Rectal smooth muscle tissue (tissue), 1 donor: ENCODE measurements around the gene DCBLD2.
"Not testable (repeated sequence)": the region's sequence is repeated elsewhere in the genome, so short reads cannot be mapped to it uniquely, and the experiment has no call there.

Experiments
- H3K27ac ChIP-seq: one replicate; pipeline ENCODE4 v1.7.0; 2013; ENCODE audit warnings: low read depth, low read length, inconsistent platforms
- H3K27me3 ChIP-seq: one replicate; pipeline ENCODE4 v1.7.0; 2013; ENCODE audit warnings: low read length; ENCODE audit not compliant: control insufficient read depth, insufficient read depth
- H3K36me3 ChIP-seq: one replicate; pipeline ENCODE4 v1.7.0; 2013; ENCODE audit warnings: low read length; ENCODE audit not compliant: control insufficient read depth, insufficient read depth
- H3K4me1 ChIP-seq: one replicate; pipeline ENCODE4 v1.7.0; 2013; ENCODE audit warnings: low read length; ENCODE audit not compliant: control insufficient read depth, insufficient read depth
- H3K4me3 ChIP-seq: one replicate; pipeline ENCODE4 v1.7.0; 2013; ENCODE audit warnings: low read length
- H3K9ac ChIP-seq: one replicate; pipeline ENCODE4 v1.7.0; 2013; ENCODE audit warnings: low read length

Gene DCBLD2

GRCh38 chr3:98885851-98886250 is 15.6 kb downstream of the DCBLD2 start:
- no peaks in the 10 kb centered on the region for H3K36me3 ChIP-seq
- H3K27ac ChIP-seq = no peak overlapping the region
- no peak overlapping the region for H3K4me3 ChIP-seq
- H3K27me3 ChIP-seq = no peaks in the 10 kb centered on the region
- H3K4me1 ChIP-seq = peaks cover 14% of the 10 kb centered on the region
- no peak overlapping the region for H3K9ac ChIP-seq

- Histone ChIP-seq H3K27ac (peak overlapping the region; percentile 36), H3K4me1 (peaks cover 12% of the 10 kb centered on the region), H3K36me3 (no peaks in the 10 kb centered on the region), H3K9ac (no peak overlapping the region), H3K4me3 (no peak overlapping the region), H3K27me3 (no peaks in the 10 kb centered on the region)
These were observed 16.7 kb downstream of the DCBLD2 start for GRCh38 chr3:98884675-98885371.

- H3K36me3 ChIP-seq, H3K9ac ChIP-seq, H3K27me3 ChIP-seq, H3K4me3 ChIP-seq, H3K27ac ChIP-seq: not testable (repeated sequence)
- H3K4me1 ChIP-seq = peaks cover 12% of the 10 kb centered on the region
These were observed 18.7 kb downstream of the DCBLD2 start for GRCh38 chr3:98882614-98883333.

DNA sequence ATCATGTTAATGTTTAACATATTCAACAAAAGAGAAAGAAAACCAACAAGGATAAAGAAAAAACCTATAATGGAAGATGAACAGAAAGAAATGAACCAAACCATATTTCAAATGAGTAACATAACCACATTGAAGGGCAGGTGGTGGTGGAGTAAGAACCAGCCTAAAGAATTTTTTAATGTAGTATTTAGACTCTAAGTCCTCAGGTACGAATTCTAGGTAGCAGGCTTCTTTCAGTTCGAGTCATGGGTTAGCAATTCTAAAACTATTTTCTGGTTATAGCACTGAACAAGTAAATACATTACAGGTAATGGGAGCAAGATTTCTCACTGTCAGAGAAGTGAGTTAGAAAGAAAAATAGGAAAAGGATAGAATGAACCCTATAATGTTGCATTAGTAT is 24.4 kb downstream of the DCBLD2 start:
- H3K36me3 ChIP-seq = no peaks in the 10 kb centered on the region
- H3K9ac ChIP-seq = no peak overlapping the region
- no peaks in the 10 kb centered on the region for H3K4me1 ChIP-seq
- no peak overlapping the region for H3K4me3 ChIP-seq
- H3K27ac ChIP-seq = no peak overlapping the region
- H3K27me3 ChIP-seq = no peaks in the 10 kb centered on the region

- Histone ChIP-seq H3K27ac (no peak overlapping the region), H3K4me1 (no peaks in the 10 kb centered on the region), H3K36me3 (no peaks in the 10 kb centered on the region), H3K9ac (no peak overlapping the region), H3K27me3 (no peaks in the 10 kb centered on the region), H3K4me3 (no peak overlapping the region)
These were observed 26.0 kb downstream of the DCBLD2 start for GRCh38 chr3:98875535-98875934.

DNA sequence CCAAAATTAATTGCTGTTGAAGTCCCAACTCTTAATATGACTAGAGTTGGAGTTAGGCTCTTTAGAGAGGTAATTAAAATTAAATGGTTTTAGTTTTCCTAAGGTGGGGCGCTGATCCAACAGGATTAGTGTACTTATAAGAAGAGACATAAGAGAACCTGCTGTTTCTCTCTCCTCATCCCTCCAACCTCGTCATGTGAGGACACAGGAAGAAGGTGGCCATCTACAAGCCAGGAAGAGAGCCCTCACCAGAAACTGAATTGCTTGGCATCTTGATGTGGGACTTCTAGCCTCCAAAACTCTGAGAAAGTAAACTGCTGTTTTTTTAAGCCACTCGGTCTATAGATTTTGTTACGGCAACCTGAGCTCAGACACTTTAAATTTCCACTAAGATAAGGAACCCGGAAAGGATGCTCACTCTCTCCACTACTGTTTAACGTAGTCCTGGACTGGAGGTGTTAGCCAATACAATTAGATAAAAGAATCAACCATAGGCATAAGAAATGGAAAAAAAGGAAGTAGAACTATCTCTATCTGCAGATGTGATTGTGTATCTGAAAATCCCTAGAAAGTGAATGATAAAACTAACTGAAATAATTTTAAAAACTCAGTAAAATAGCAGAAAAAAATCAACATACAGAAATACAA is 26.8 kb downstream of the DCBLD2 start:
- Histone ChIP-seq H3K27me3 (no peaks in the 10 kb centered on the region), H3K4me3 (no peak overlapping the region), H3K4me1 (no peaks in the 10 kb centered on the region), H3K27ac (no peak overlapping the region), H3K9ac (no peak overlapping the region), H3K36me3 (no peaks in the 10 kb centered on the region)

GRCh38 chr3:98869391-98869790 is 32.1 kb downstream of the DCBLD2 start:
- Histone ChIP-seq H3K4me1 (no peaks in the 10 kb centered on the region), H3K27ac (no peak overlapping the region), H3K9ac (no peak overlapping the region), H3K4me3 (no peak overlapping the region), H3K27me3 (no peaks in the 10 kb centered on the region), H3K36me3 (no peaks in the 10 kb centered on the region)

GRCh38 chr3:98857971-98858370 is 43.5 kb downstream of the DCBLD2 start:
- not testable (repeated sequence) for H3K27ac ChIP-seq, H3K4me1 ChIP-seq, H3K27me3 ChIP-seq, H3K36me3 ChIP-seq, H3K9ac ChIP-seq, H3K4me3 ChIP-seq

DNA sequence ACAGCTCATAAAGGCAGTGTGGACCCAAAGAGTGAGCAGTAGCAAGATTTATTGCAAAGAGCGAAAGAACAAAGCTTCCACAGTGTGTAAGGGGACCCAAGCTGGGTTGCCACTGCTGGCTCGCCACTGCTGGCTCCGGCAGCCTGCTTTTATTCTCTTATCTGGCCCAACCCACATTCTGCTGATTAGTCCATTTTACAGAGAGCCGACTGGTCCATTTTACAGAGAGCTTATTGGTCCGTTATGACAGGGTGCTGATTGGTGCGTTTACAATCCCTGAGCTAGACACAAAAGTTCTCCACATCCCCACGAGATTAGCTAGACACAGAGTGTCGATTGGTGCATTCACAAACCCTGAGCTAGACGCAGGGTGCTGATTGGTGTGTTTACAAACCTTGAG is 44.2 kb downstream of the DCBLD2 start:
- H3K27ac ChIP-seq, H3K27me3 ChIP-seq, H3K4me1 ChIP-seq, H3K36me3 ChIP-seq, H3K4me3 ChIP-seq, H3K9ac ChIP-seq: not testable (repeated sequence)

- H3K27ac ChIP-seq = no peak overlapping the region
- H3K27me3 ChIP-seq = no peaks in the 10 kb centered on the region
- no peak overlapping the region for H3K4me3 ChIP-seq
- H3K4me1 ChIP-seq = no peaks in the 10 kb centered on the region
- H3K9ac ChIP-seq = no peak overlapping the region
- H3K36me3 ChIP-seq = no peaks in the 10 kb centered on the region
These were observed 44.8 kb downstream of the DCBLD2 start for GRCh38 chr3:98856724-98857123.

DNA sequence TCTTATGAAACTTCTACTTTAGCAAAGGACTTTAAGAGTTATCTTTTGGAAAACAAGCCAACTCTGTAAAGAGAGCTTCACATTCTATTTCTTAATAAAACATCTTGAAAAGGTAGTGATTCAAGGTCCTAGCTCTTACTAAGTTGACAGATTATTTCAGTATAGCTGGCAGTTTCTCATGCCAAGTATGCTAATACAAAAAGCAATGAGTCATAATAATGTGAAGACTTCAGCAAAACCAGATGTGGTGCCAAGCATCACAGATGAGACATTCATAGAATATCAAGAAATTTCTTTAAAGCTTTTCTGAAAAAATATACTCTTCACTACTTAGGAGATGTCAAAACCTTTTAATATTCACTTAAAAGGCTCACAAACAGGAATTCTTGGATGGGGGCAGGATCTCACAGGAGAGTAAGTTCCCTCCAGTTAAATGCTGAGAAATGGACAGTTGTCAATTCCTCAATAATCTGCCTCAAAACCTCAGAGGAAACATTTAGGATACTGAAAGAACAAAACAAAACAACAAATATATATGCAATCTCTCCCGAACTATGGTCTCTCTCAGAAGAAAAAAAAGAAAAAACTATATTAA is 45.6 kb downstream of the DCBLD2 start:
- Histone ChIP-seq H3K9ac (no peak overlapping the region), H3K27me3 (no peaks in the 10 kb centered on the region), H3K27ac (no peak overlapping the region), H3K36me3 (no peaks in the 10 kb centered on the region), H3K4me3 (no peak overlapping the region), H3K4me1 (no peaks in the 10 kb centered on the region)

GRCh38 chr3:98848108-98848507 is 53.4 kb downstream of the DCBLD2 start:
- no peak overlapping the region for H3K27ac ChIP-seq
- no peak overlapping the region for H3K4me3 ChIP-seq
- no peak overlapping the region for H3K9ac ChIP-seq

More at GRCh38 chr3:98848108-98848507, 53.4 kb downstream of the DCBLD2 start:
- Histone ChIP-seq H3K36me3 (peaks cover 3% of the 10 kb centered on the region), H3K4me1 (peaks cover 2% of the 10 kb centered on the region), H3K27me3 (no peaks in the 10 kb centered on the region)
